Measurements from ENCODE around the gene RHOC.

- TF ChIP-seq CTCF (IDR thresholded peaks at IDR 0.05) (no peak), POLR2AphosphoS5 (IDR thresholded peaks at IDR 0.05; ENCODE audit: insufficient read depth in 1 of 2, low read depth in 1 of 2) (no peak), POLR2A (IDR thresholded peaks at IDR 0.05) (no peak)
Measured at GRCh38 chr1:112685913-112686312, 21.0 kb downstream of the RHOC start.
